GM12874 (cell line): Measurements from ENCODE around the gene CD81.

Experiments used
- CTCF ChIP-seq: IDR thresholded peaks from 2 replicates; pipeline ENCODE4 v1.5.1; 2011; ENCODE audit warnings: low read depth, mild to moderate bottlenecking, control low read depth, low read length, moderate library complexity; ENCODE audit not compliant: insufficient read depth

The CD81 gene

GRCh38 chr11:2416765-2417164 lies 39.7 kb downstream of the CD81 start:
- no peak for TF ChIP-seq CTCF

- no peak for TF ChIP-seq CTCF
These were observed 41.0 kb downstream of the CD81 start for GRCh38 chr11:2417856-2418692.

- no peak for TF ChIP-seq CTCF
These were observed 41.7 kb downstream of the CD81 start for GRCh38 chr11:2418693-2419360.

GRCh38 chr11:2419638-2420501 lies 42.8 kb downstream of the CD81 start:
- peak; percentile 76 for TF ChIP-seq CTCF

- TF ChIP-seq CTCF, result peak; percentile 93
These were observed 43.6 kb downstream of the CD81 start for GRCh38 chr11:2420502-2421225.

- TF ChIP-seq CTCF, result no peak
These were observed 44.3 kb downstream of the CD81 start for GRCh38 chr11:2421226-2421994.
